Endodermal cell (in vitro differentiated cells): ENCODE results near the gene TBCEL. TPM values are rescaled to one million over a fixed set of nuclear protein-coding genes. Genes with fewer than 3 reads are reported as not detected.

Source experiments
- DNase-seq: peaks from one replicate; pipeline ENCODE4 v3.0.0-alpha.2; 2017
- H3K27ac ChIP-seq: 2 replicates; pipeline ENCODE4 v1.5.1; 2013; ENCODE audit warnings: mild to moderate bottlenecking, low read depth, low read length, moderate library complexity
- H3K27me3 ChIP-seq: 2 replicates; pipeline ENCODE4 v1.6.1; 2013; ENCODE audit warnings: mild to moderate bottlenecking, low read length, moderate library complexity; ENCODE audit not compliant: insufficient read depth, control insufficient read depth, poor library complexity, severe bottlenecking
- H3K36me3 ChIP-seq: 2 replicates; pipeline ENCODE4 v1.7.0; 2013; ENCODE audit warnings: mild to moderate bottlenecking, low read length, moderate library complexity; ENCODE audit not compliant: control insufficient read depth, insufficient read depth
- H3K4me1 ChIP-seq: one replicate; pipeline ENCODE4 v1.7.0; 2013; ENCODE audit warnings: low read length; ENCODE audit not compliant: control insufficient read depth, insufficient read depth
- H3K4me3 ChIP-seq: 2 replicates; pipeline ENCODE4 v1.5.1; 2013; ENCODE audit warnings: mild to moderate bottlenecking, low read length, moderate library complexity
- H3K9ac ChIP-seq: 2 replicates; pipeline ENCODE4 v1.6.1; 2013; ENCODE audit warnings: mild to moderate bottlenecking, low read length, moderate library complexity; ENCODE audit not compliant: poor library complexity, severe bottlenecking; ENCODE audit errors: extremely low read depth
- H3K9me3 ChIP-seq: 2 replicates; pipeline ENCODE4 v1.6.1; 2013; ENCODE audit warnings: mild to moderate bottlenecking, low read length, moderate library complexity; ENCODE audit not compliant: control insufficient read depth
- H3K27ac Mint-ChIP-seq: 2 replicates; pipeline ENCODE4 v1.8.0; 2020; ENCODE audit warnings: mixed read lengths
- H3K27me3 Mint-ChIP-seq: 2 replicates; pipeline ENCODE4 v1.8.0; 2021; ENCODE audit warnings: mild to moderate bottlenecking, mixed read lengths; ENCODE audit not compliant: insufficient read depth
- H3K36me3 Mint-ChIP-seq: 2 replicates; pipeline ENCODE4 v1.8.0; 2020; ENCODE audit warnings: low read depth, mixed read lengths
- H3K4me1 Mint-ChIP-seq: 2 replicates; pipeline ENCODE4 v1.8.0; 2020; ENCODE audit warnings: mixed read lengths
- H3K4me3 Mint-ChIP-seq: 2 replicates; pipeline ENCODE4 v1.8.0; 2020; ENCODE audit warnings: mild to moderate bottlenecking, moderate library complexity, mixed read lengths
- H3K9me3 Mint-ChIP-seq: 2 replicates; pipeline ENCODE4 v1.8.0; 2020; ENCODE audit warnings: mild to moderate bottlenecking, mixed read lengths
- CTCF ChIP-seq: fragments of 200-600 bp; sonication (generic); conservative IDR thresholded peaks from 2 replicates; pipeline ENCODE4 v1.5.0; 2021; ENCODE audit warnings: antibody characterized with exemption, mild to moderate bottlenecking
- WGBS, 2 experiments: methylation state at CpG; one replicate each; pipeline versions ENCODE4 v1.1.5 to v1.1.7; 2013; ENCODE audit warnings: missing lambda C conversion rate in 2 of 2, mixed read lengths in 1 of 2; ENCODE audit not compliant: insufficient coverage in 1 of 2, insufficient read length in 1 of 2; 5-methylcytosine and 5-hydroxymethylcytosine counted together
- total RNA-seq, 2 donors: library from RNA; stranded (reverse); fragmentation: NEBNext Ultra II Directional in 1 of 2; extraction: Animal tissue kit (Norgen Biotek cat#: 25700) in 1 of 2; gene quantifications; 2 replicates in 1 of 2; 3 replicates in 1 of 2; pipeline ENCODE4 v1.2.1, GENCODE V29; 2021

TBCEL gene
- total RNA-seq, 2 donors from 2014 or later, result 23.5 to 26.1 TPM

DNA sequence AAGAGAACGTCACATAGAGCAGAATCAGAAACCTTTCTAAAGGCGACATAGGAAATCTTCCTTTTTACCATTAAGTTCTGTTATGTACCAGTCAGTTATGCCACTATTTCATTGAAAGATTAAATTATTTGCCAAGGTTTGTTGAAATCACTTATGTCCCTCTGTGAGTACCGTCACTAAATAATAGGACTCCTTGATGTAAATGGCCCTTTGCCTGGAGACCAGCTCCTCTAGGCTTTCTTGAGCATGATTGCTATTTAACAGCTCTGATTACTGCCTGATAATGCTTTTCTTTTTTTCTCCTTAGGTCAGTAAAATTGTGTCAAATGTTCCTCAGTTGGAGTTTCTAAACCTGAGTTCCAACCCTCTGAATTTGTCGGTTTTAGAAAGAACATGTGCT is 29.3 kb downstream of the TBCEL start:
- WGBS, 2 experiments, result 90 to 95% methylated on average over 4 of the region's 4 CpGs
- Mint-ChIP-seq H3K27ac (no peak overlapping the region), H3K9me3 (no peaks in the 10 kb centered on the region), H3K4me3 (no peak overlapping the region), H3K36me3 (peaks cover 46% of the 10 kb centered on the region), H3K27me3 (no peaks in the 10 kb centered on the region), H3K4me1 (peaks cover 20% of the 10 kb centered on the region)
- Histone ChIP-seq H3K36me3 (peaks cover 51% of the 10 kb centered on the region), H3K4me1 (peaks cover 12% of the 10 kb centered on the region), H3K9me3 (peaks cover 6% of the 10 kb centered on the region), H3K27ac (no peak overlapping the region), H3K4me3 (no peak overlapping the region), H3K27me3 (no peaks in the 10 kb centered on the region), H3K9ac (no peak overlapping the region)
- DNase-seq, result no peak
- no peak for TF ChIP-seq CTCF

GRCh38 chr11:121054266-121054665 is 30.4 kb downstream of the TBCEL start:
- Histone ChIP-seq H3K9ac (no peak overlapping the region), H3K27ac (no peak overlapping the region), H3K4me3 (no peak overlapping the region), H3K9me3 (peaks cover 6% of the 10 kb centered on the region), H3K36me3 (peaks cover 60% of the 10 kb centered on the region), H3K4me1 (peaks cover 8% of the 10 kb centered on the region), H3K27me3 (no peaks in the 10 kb centered on the region)
- Mint-ChIP-seq H3K9me3 (no peaks in the 10 kb centered on the region), H3K27me3 (no peaks in the 10 kb centered on the region), H3K36me3 (peaks cover 46% of the 10 kb centered on the region), H3K27ac (no peak overlapping the region), H3K4me1 (peaks cover 14% of the 10 kb centered on the region), H3K4me3 (no peak overlapping the region)
- no peak for TF ChIP-seq CTCF
- WGBS, 2 experiments, result 98 to 100% methylated on average over 1 to 2 of the region's 2 CpGs
- no peak for DNase-seq

DNA sequence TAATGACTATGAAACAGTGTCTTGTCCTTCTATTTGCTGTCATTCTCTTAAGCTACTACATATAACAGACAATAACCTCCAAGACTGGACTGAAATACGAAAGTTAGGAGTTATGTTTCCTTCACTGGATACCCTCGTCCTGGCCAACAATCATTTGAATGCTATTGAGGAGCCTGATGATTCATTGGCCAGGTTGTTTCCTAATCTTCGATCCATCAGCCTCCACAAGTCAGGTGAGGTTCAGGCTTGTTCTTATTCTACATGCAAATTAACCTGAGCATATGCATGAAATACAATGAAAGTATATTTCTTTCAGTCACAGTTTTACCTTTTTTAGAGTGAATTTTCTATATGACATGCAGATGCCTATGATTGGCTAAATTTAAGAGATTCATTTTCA is 31.2 kb downstream of the TBCEL start:
- no peaks in the 10 kb centered on the region for H3K27me3 Mint-ChIP-seq
- 96 to 100% methylated on average over 2 to 3 of the region's 3 CpGs for WGBS, 2 experiments

More for the DNA sequence above, 31.2 kb downstream of the TBCEL start:
- no peak for TF ChIP-seq CTCF
- H3K36me3 Mint-ChIP-seq, result peaks cover 50% of the 10 kb centered on the region
- H3K9me3 ChIP-seq, result peaks cover 6% of the 10 kb centered on the region
- H3K4me1 ChIP-seq, result peaks cover 5% of the 10 kb centered on the region
- no peak overlapping the region for H3K4me3 ChIP-seq
- peaks cover 65% of the 10 kb centered on the region for H3K36me3 ChIP-seq
- H3K27ac ChIP-seq, result no peak overlapping the region
- DNase-seq, result no peak
- peaks cover 11% of the 10 kb centered on the region for H3K4me1 Mint-ChIP-seq
- no peak overlapping the region for H3K27ac Mint-ChIP-seq
- no peaks in the 10 kb centered on the region for H3K27me3 ChIP-seq
- H3K9me3 Mint-ChIP-seq, result no peaks in the 10 kb centered on the region
- no peak overlapping the region for H3K9ac ChIP-seq
- H3K4me3 Mint-ChIP-seq, result no peak overlapping the region
